GM12865 (cell line): ENCODE data around the gene GNB5.
A peak's percentile ranks its signal among the peaks of the same experiment; 100 is the strongest.

Experiments used
- DNase-seq: peaks from one replicate; pipeline ENCODE4 v3.0.0; 2010; ENCODE audit warnings: low read depth
- H3K4me3 ChIP-seq: 2 replicates; pipeline ENCODE4 v1.5.1; 2011; ENCODE audit warnings: mild to moderate bottlenecking, low read depth, low read length, control low read depth
- CTCF ChIP-seq: IDR thresholded peaks from 2 replicates; pipeline ENCODE4 v1.5.1; 2011; ENCODE audit warnings: low read length, control low read depth, low read depth, inconsistent platforms; ENCODE audit not compliant: insufficient read depth; ENCODE audit errors: missing control alignments

The GNB5 gene

GRCh38 chr15:52221730-52222129 is 30.5 kb upstream of the GNB5 start:
- no peak for TF ChIP-seq CTCF
- peak overlapping the region; percentile 54 for H3K4me3 ChIP-seq
- DNase-seq = peak; percentile 71

GRCh38 chr15:52220937-52221660 is 29.9 kb upstream of the GNB5 start:
- TF ChIP-seq CTCF = no peak
- peak; percentile 66 for DNase-seq
- H3K4me3 ChIP-seq = peak overlapping the region; percentile 54

DNA sequence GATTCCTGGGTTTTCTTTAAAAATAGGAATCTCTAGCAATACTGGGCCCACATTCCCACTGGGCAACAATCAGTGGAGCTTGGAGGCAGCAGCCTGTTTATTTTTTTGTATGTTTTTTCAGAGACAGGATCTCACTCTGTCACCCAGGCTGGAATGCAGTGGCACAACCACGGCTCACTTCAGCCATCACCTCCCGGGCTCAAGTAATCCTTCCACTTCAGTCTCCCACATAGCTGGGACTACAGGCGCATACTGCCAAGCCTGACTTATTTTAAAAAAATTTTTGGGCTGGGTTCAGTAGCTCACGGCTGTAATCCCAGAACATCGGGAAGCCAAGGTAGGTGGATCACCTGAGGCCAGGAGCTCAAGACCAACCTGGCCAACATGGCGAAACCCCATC is 29.1 kb upstream of the GNB5 start:
- DNase-seq = no peak
- no peak for TF ChIP-seq CTCF
- H3K4me3 ChIP-seq = no peak overlapping the region

GRCh38 chr15:52218816-52219215 is 27.6 kb upstream of the GNB5 start:
- no peak for DNase-seq
- TF ChIP-seq CTCF = no peak
- no peak overlapping the region for H3K4me3 ChIP-seq

DNA sequence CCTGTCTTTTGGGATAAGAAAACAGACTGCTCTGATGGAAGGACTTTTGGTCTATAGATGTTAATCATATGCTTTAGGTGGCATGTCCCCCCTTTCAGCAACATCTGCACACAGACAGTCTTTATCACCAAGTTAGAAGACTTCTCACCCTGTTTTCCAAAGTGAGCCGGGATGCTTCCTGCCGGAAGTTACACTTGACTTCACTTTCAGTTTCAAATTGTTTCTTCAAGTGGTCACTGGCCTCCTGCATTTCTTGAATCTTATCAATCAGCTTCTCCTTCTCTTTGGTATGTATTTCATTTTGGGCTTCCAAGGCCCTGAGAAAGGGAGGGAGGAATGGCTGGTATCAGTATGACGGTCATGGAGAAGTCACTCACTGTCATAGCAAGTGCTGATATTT is 27.2 kb upstream of the GNB5 start:
- H3K4me3 ChIP-seq = no peak overlapping the region
- TF ChIP-seq CTCF = no peak
- no peak for DNase-seq

DNA sequence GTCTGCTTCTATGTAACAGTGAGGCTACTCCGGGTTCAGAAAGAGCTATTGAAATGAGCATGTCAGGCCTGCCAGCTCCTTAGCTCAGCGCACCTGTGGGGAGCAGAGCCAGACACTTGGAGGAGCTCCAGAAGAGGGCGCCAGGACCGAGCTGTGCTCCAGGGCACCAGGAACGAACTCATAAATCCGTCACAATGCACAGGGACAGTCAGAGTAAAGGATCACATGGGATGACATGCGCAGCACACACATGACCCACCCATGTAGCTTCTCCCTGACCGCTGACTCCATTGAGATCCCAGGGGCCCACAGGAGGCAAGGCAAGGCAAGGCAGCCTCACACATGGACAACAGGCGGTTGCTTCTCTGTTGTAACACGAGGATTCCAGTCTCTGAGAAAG is 26.0 kb upstream of the GNB5 start:
- H3K4me3 ChIP-seq = no peak overlapping the region
- peak; percentile 70 for DNase-seq
- peak; percentile 57 for TF ChIP-seq CTCF

DNA sequence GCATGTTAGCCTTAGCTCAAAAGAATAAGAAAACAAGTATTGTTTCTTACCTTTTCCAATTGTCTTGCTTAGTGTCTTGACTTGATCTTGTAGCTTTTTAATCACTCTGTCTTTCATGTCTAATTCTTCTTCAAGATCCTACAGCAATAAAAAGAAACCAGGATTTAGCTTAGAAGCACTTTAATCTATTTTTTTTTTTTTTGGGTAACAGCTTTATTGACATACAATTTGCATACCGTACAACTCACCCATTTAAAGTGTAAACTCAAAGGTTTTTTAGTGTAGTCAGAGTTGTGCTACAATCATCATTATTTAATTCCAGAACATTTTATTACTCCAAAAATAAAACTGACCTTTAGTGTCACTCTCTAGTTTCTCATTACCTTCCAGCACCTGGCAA is 23.4 kb upstream of the GNB5 start:
- TF ChIP-seq CTCF = no peak
- DNase-seq = no peak
- H3K4me3 ChIP-seq = no peak overlapping the region
